ENCODE measurements around the gene SPOPL. TPM values are rescaled to one million over a fixed set of nuclear protein-coding genes. Genes with fewer than 3 reads are reported as not detected.

SPOPL gene
- polyA plus RNA-seq, 1 donor from 2014 or later: 16.4 TPM

DNA sequence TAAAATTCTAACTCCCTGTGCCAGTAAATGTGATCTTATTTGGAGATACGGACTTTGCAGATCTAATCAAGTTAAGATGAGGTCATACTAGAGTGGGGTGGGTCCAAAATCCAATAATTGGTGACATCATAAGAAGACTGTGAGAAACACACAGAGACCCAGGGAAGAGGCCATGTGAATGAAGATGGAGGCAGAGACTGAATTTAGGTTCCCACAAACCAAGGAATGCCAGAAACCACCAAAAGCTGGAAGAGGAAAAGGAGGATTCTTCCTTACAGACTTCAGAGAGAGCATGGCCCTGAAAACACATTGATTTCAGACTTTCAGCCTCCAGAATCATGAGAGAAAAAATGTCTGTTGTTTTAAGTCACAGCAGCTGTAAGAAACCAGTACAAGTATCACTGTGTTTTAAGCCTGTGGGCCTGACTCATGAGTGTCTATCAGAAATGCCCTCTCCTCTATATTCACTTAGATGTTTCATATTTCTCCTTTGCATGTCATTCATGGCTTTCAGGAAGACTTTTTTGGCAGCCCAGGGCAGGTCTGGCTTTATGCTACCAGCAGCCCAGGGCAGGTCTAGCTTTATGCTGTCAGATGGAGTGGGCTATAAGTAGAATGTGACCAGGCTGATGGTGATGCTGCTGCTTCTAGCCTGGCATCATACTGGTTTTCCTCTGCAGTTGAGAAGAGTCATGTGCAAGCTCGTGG lies 100.0 kb downstream of the SPOPL start:
- H3K9me3 ChIP-seq (ENCODE audit: low read length): no peaks in the 10 kb centered on the region
- H3K4me2 ChIP-seq (ENCODE audit: low read length): no peak overlapping the region
- no peak overlapping the region for H3K4me3 ChIP-seq (ENCODE audit: low read length)
- H3K36me3 ChIP-seq (ENCODE audit: insufficient read depth, low read length): no peaks in the 10 kb centered on the region
- no peaks in the 10 kb centered on the region for H3K27me3 ChIP-seq (ENCODE audit: insufficient read depth, low read depth, low read length)
- no peaks in the 10 kb centered on the region for H3K9me2 ChIP-seq (ENCODE audit: insufficient read depth, low read length)
- H3F3A ChIP-seq (ENCODE audit: insufficient read depth, low read length, poor library complexity, severe bottlenecking): no peaks in the 10 kb centered on the region
- no peak overlapping the region for H2AFZ ChIP-seq (ENCODE audit: low read depth, low read length)
- H3K79me2 ChIP-seq (replicated peaks; ENCODE audit: insufficient read depth, low read length): no peaks in the 10 kb centered on the region
- no peak overlapping the region for H3K9ac ChIP-seq (ENCODE audit: low read length)
- H3K27ac ChIP-seq (ENCODE audit: low read length): no peak overlapping the region
- H4K20me1 ChIP-seq (ENCODE audit: insufficient read depth): no peaks in the 10 kb centered on the region
- TF ChIP-seq EP300 (conservative IDR thresholded peaks at IDR 0.05; ENCODE audit: poor library complexity, severe bottlenecking): no peak
- no peak for TF ChIP-seq EZH2 (IDR thresholded peaks at IDR 0.05; ENCODE audit: borderline replicate concordance, insufficient read depth, low read length, poor library complexity, severe bottlenecking)
- TF ChIP-seq POLR2AphosphoS5 (IDR thresholded peaks at IDR 0.05): no peak
- TF ChIP-seq MXI1 (conservative IDR thresholded peaks at IDR 0.05; ENCODE audit: poor library complexity, severe bottlenecking): no peak
- TF ChIP-seq REST (IDR thresholded peaks at IDR 0.05; ENCODE audit: borderline replicate concordance): no peak
- no peak for TF ChIP-seq TAF1 (IDR thresholded peaks at IDR 0.05; ENCODE audit: low read depth)
- no peak for TF ChIP-seq RAD21 (conservative IDR thresholded peaks at IDR 0.05)
- TF ChIP-seq SMC3 (conservative IDR thresholded peaks at IDR 0.05; ENCODE audit: poor library complexity): no peak
- TF ChIP-seq, protein P1, sequence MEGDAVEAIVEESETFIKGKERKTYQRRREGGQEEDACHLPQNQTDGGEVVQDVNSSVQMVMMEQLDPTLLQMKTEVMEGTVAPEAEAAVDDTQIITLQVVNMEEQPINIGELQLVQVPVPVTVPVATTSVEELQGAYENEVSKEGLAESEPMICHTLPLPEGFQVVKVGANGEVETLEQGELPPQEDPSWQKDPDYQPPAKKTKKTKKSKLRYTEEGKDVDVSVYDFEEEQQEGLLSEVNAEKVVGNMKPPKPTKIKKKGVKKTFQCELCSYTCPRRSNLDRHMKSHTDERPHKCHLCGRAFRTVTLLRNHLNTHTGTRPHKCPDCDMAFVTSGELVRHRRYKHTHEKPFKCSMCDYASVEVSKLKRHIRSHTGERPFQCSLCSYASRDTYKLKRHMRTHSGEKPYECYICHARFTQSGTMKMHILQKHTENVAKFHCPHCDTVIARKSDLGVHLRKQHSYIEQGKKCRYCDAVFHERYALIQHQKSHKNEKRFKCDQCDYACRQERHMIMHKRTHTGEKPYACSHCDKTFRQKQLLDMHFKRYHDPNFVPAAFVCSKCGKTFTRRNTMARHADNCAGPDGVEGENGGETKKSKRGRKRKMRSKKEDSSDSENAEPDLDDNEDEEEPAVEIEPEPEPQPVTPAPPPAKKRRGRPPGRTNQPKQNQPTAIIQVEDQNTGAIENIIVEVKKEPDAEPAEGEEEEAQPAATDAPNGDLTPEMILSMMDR (IDR thresholded peaks at IDR 0.05; ENCODE audit: poor library complexity, severe bottlenecking): no peak

DNA sequence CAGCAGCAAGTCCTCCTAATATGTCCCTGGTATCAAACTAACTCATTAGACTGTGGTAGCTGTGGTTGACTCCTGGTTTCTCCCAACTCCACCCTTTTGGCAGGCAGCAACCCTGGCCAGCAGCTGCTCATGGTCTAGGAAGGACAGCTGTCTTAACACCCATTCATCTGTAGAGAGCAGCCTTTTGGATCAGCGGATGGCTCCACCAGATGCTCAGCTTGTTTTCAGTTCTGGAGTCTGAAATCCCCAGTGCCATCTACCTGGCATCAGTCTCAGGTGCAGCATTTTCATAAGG lies 100.5 kb downstream of the SPOPL start:
- no peak overlapping the region for H3K9ac ChIP-seq (ENCODE audit: low read length)
- H2AFZ ChIP-seq (ENCODE audit: low read depth, low read length): no peak overlapping the region
- no peaks in the 10 kb centered on the region for H4K20me1 ChIP-seq (ENCODE audit: insufficient read depth)
- no peaks in the 10 kb centered on the region for H3K9me3 ChIP-seq (ENCODE audit: low read length)
- H3K36me3 ChIP-seq (ENCODE audit: insufficient read depth, low read length): no peaks in the 10 kb centered on the region
- TF ChIP-seq, protein P1 (IDR thresholded peaks at IDR 0.05; ENCODE audit: poor library complexity, severe bottlenecking): no peak
- TF ChIP-seq EP300 (conservative IDR thresholded peaks at IDR 0.05; ENCODE audit: poor library complexity, severe bottlenecking) (no peak), RAD21 (conservative IDR thresholded peaks at IDR 0.05) (no peak), MXI1 (conservative IDR thresholded peaks at IDR 0.05; ENCODE audit: poor library complexity, severe bottlenecking) (no peak), TAF1 (IDR thresholded peaks at IDR 0.05; ENCODE audit: low read depth) (no peak), REST (IDR thresholded peaks at IDR 0.05; ENCODE audit: borderline replicate concordance) (no peak), EZH2 (IDR thresholded peaks at IDR 0.05; ENCODE audit: borderline replicate concordance, insufficient read depth, low read length, poor library complexity, severe bottlenecking) (no peak), POLR2AphosphoS5 (IDR thresholded peaks at IDR 0.05) (no peak), SMC3 (conservative IDR thresholded peaks at IDR 0.05; ENCODE audit: poor library complexity) (no peak)
- H3K4me2 ChIP-seq (ENCODE audit: low read length): no peak overlapping the region
- no peaks in the 10 kb centered on the region for H3K79me2 ChIP-seq (replicated peaks; ENCODE audit: insufficient read depth, low read length)
- no peaks in the 10 kb centered on the region for H3K27me3 ChIP-seq (ENCODE audit: insufficient read depth, low read depth, low read length)
- H3K27ac ChIP-seq (ENCODE audit: low read length): no peak overlapping the region
- H3K4me3 ChIP-seq (ENCODE audit: low read length): no peak overlapping the region
- H3K9me2 ChIP-seq (ENCODE audit: insufficient read depth, low read length): no peaks in the 10 kb centered on the region
- H3F3A ChIP-seq (ENCODE audit: insufficient read depth, low read length, poor library complexity, severe bottlenecking): no peaks in the 10 kb centered on the region
